Erythroblast (primary cell): Measurements from ENCODE around the gene ZNF778.

Source experiments
- GATA1 ChIP-seq: IDR thresholded peaks from 2 replicates; pipeline ENCODE4 v1.6.1; 2011; ENCODE audit warnings: low read depth, mild to moderate bottlenecking, control low read depth, low read length, moderate library complexity
- POLR2A ChIP-seq: IDR thresholded peaks from 2 replicates; pipeline ENCODE4 v1.6.1; 2011; ENCODE audit warnings: mild to moderate bottlenecking, low read length

DNA sequence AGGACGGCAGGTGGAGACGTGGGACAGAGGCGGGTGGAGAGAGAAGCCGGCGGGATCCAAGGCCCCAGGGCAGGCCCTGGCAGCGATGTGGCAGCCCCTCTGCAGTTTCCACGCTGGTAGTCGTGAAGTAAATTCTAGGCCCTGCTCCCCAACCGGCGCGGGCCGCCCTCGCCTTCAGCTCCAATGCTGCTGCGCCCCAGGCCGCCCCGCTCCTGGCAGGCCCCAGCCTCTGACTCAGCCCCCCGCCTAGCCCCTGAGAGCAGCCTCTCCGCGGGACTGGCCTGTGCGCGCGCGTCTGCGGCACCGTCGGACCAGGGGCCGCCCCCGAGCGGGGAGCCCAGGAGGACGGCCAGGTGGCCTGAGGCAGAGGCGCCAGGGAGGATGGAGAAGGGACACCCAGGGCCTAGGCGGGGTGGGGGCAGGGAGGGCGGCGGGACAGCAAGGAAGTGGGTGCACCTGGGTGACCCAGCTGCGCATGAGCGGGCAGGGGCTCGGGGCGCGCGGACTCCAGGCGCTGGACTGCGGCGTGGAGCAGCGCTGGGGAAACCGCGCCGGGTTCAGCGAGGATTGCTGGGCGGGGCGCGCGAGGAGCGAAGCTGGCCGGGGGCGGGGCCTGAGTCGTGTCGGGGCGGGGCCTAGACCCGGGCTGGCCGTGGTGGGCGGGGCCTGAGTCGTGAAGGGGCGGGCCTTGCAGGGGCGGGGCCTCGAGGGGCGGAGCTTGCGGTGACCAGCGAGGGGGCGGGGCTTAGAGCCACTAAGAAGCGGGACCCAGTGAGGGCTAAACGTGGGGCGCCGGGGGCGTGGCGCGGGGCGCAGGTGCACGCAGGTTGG lies 29.6 kb downstream of the ZNF778 start:
- TF ChIP-seq POLR2A = no peak
- no peak for TF ChIP-seq GATA1
